DOHH2 (cell line): ENCODE results near the gene KCNIP3.
A peak's percentile ranks its signal among the peaks of the same experiment; 100 is the strongest.

Experiments used
- H3F3A ChIP-seq: fragments of 200-600 bp; sonication (generic), shearing (Covaris generic); 2 replicates; pipeline ENCODE4 v1.6.0; 2016; ENCODE audit warnings: antibody characterized with exemption, mild to moderate bottlenecking; ENCODE audit not compliant: control insufficient read depth, insufficient read depth
- H3K27ac ChIP-seq: fragments of 200-600 bp; sonication (generic); 2 replicates; pipeline ENCODE4 v1.5.1; 2014; ENCODE audit warnings: low read depth, mild to moderate bottlenecking, low read length, moderate library complexity
- H3K27me3 ChIP-seq: fragments of 200-600 bp; sonication (generic); 2 replicates; pipeline ENCODE4 v1.6.1; 2014; ENCODE audit warnings: mild to moderate bottlenecking, low read length, mixed read lengths; ENCODE audit not compliant: control insufficient read depth
- H3K36me3 ChIP-seq: fragments of 200-600 bp; sonication (generic); 2 replicates; pipeline ENCODE4 v1.6.1; 2014; ENCODE audit warnings: mild to moderate bottlenecking, low read length, moderate library complexity, mixed read lengths; ENCODE audit not compliant: control insufficient read depth
- H3K4me1 ChIP-seq: fragments of 200-600 bp; sonication (generic); 2 replicates; pipeline ENCODE4 v1.6.1; 2014; ENCODE audit warnings: mild to moderate bottlenecking, low read length, mixed read lengths; ENCODE audit not compliant: control insufficient read depth
- H3K4me2 ChIP-seq: fragments of 200-600 bp; sonication (generic); 2 replicates; pipeline ENCODE4 v1.6.0; 2014; ENCODE audit warnings: mild to moderate bottlenecking, low read length, moderate library complexity
- H3K4me3 ChIP-seq: fragments of 200-600 bp; sonication (generic); 2 replicates; pipeline ENCODE4 v1.5.1; 2014; ENCODE audit warnings: mild to moderate bottlenecking, low read length, mixed read lengths
- H3K79me2 ChIP-seq: fragments of 200-600 bp; sonication (generic); 2 replicates; pipeline ENCODE4 v1.6.1; 2014; ENCODE audit warnings: mild to moderate bottlenecking, low read length, mixed read lengths; ENCODE audit not compliant: control insufficient read depth
- H3K9me2 ChIP-seq: fragments of 200-600 bp; sonication (generic); replicated peaks from 2 replicates; pipeline ENCODE4 v1.6.1; 2014; ENCODE audit warnings: mild to moderate bottlenecking, low read length, mixed read lengths; ENCODE audit not compliant: control insufficient read depth
- H3K9me3 ChIP-seq: fragments of 200-600 bp; sonication (generic); 2 replicates; pipeline ENCODE4 v1.6.1; 2014; ENCODE audit warnings: antibody characterized with exemption, low read length, mixed read lengths; ENCODE audit not compliant: control insufficient read depth, insufficient read depth
- H4K20me1 ChIP-seq: fragments of 200-600 bp; sonication (generic); 2 replicates; pipeline ENCODE4 v1.6.0; 2014; ENCODE audit warnings: low read depth, mild to moderate bottlenecking, antibody characterized with exemption, low read length, moderate library complexity; ENCODE audit not compliant: control insufficient read depth, insufficient read depth
- EZH2phosphoT487 ChIP-seq: fragments of 200-600 bp; sonication (generic); IDR thresholded peaks from 2 replicates; pipeline ENCODE4 v1.6.1; 2017; ENCODE audit warnings: borderline replicate concordance, mild to moderate bottlenecking, antibody characterized with exemption, low read length, moderate library complexity, mixed read lengths
- TF ChIP-seq, protein P1 (sequence below): fragments of 200-600 bp; sonication (generic); IDR thresholded peaks from one replicate; pipeline ENCODE4 v1.5.1; 2014; ENCODE audit warnings: antibody characterized with exemption, mild to moderate bottlenecking, low read depth, low read length; ENCODE audit not compliant: poor library complexity, severe bottlenecking

The KCNIP3 gene

DNA sequence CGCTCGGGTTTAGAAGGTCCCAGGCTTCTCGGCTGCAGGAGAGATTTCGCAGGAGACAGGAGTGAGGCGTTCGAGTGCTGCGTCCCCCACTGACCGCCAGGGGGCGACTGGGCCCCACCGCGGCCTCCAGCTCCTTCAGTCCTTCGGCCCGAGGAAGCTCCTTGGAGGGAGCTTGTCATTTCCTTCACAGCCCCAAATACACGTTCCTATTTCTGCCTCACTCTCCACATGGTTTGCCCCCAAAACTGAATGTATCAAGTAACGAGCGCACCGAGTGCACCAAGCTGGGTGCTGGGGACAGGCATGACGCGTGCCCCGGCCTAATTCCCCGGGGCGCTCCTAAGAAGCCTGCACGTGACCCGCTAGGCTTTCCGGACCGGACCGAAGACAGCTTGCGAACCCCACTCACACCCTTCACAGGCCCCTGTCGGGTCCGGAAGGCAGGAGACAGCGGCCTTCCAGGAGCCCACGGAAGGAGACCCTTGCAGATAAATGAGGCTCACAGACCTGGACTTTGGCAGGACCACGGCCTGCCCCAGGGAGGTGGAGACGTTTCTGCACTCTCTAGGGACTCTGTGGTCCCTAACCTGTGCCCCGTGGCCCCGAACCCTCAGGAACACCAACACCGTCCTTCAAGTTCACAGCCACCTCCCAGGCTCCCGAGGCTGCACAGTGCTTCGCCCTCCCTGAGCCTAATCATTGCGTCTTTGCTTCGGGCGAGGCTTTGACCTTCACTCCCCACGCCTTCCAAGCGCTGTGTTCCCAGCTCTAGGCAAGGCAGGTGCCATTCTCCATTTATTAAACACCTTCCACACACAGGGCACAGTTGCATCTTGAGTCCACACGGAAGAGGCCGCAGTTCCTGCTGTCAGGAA is 92.3 kb downstream of the KCNIP3 start:
- no peaks in the 10 kb centered on the region for H3K9me2 ChIP-seq
- no peaks in the 10 kb centered on the region for H3K79me2 ChIP-seq
- no peaks in the 10 kb centered on the region for H3K27me3 ChIP-seq
- no peak overlapping the region for H3K27ac ChIP-seq
- H3K4me2 ChIP-seq, result no peak overlapping the region
- no peaks in the 10 kb centered on the region for H3F3A ChIP-seq
- H3K36me3 ChIP-seq, result no peaks in the 10 kb centered on the region
- no peaks in the 10 kb centered on the region for H4K20me1 ChIP-seq
- no peak for TF ChIP-seq EZH2phosphoT487
- TF ChIP-seq, protein P1, sequence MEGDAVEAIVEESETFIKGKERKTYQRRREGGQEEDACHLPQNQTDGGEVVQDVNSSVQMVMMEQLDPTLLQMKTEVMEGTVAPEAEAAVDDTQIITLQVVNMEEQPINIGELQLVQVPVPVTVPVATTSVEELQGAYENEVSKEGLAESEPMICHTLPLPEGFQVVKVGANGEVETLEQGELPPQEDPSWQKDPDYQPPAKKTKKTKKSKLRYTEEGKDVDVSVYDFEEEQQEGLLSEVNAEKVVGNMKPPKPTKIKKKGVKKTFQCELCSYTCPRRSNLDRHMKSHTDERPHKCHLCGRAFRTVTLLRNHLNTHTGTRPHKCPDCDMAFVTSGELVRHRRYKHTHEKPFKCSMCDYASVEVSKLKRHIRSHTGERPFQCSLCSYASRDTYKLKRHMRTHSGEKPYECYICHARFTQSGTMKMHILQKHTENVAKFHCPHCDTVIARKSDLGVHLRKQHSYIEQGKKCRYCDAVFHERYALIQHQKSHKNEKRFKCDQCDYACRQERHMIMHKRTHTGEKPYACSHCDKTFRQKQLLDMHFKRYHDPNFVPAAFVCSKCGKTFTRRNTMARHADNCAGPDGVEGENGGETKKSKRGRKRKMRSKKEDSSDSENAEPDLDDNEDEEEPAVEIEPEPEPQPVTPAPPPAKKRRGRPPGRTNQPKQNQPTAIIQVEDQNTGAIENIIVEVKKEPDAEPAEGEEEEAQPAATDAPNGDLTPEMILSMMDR, result peak; percentile 90
- H3K9me3 ChIP-seq, result no peaks in the 10 kb centered on the region
- H3K4me1 ChIP-seq, result no peaks in the 10 kb centered on the region
- H3K4me3 ChIP-seq, result no peak overlapping the region

GRCh38 chr2:95390272-95390880 is 93.2 kb downstream of the KCNIP3 start:
- H3K27ac ChIP-seq, result no peak overlapping the region

DNA sequence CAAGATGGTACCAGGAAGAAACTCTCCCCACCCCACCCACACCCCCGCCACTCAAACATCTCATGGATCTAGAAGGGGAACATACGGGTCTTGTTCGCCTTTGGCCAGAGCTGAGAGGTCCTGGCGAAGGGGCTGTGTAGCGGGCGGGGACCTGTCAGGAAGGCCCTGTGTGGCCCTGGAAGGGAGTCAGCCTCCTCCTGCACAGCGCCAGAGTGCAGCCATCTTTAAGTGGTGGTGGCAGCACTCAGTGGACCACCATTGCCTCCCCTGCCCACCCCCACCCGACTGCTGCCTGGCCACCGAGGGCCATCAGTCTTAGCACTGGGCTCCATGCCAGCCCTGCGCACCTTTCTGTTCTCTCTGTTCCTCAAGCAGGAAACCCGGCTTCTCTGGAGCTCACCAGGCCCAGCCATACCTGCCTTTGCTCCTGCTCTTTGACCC is 93.8 kb downstream of the KCNIP3 start:
- Histone ChIP-seq H3K4me3 (no peak overlapping the region), H3K9me3 (no peaks in the 10 kb centered on the region), H3K27me3 (no peaks in the 10 kb centered on the region), H4K20me1 (no peaks in the 10 kb centered on the region), H3K27ac (no peak overlapping the region), H3K4me2 (no peak overlapping the region), H3F3A (no peaks in the 10 kb centered on the region), H3K36me3 (no peaks in the 10 kb centered on the region), H3K9me2 (no peaks in the 10 kb centered on the region), H3K79me2 (no peaks in the 10 kb centered on the region), H3K4me1 (no peaks in the 10 kb centered on the region)
- no peak for TF ChIP-seq EZH2phosphoT487
- TF ChIP-seq, protein P1, result no peak

More at GRCh38 chr2:95390272-95390880, 93.2 kb downstream of the KCNIP3 start:
- no peak for TF ChIP-seq EZH2phosphoT487
- TF ChIP-seq, protein P1, result no peak
- Histone ChIP-seq H3K4me2 (no peak overlapping the region), H3K9me3 (no peaks in the 10 kb centered on the region), H3K27me3 (no peaks in the 10 kb centered on the region), H3K4me1 (no peaks in the 10 kb centered on the region), H3F3A (no peaks in the 10 kb centered on the region), H4K20me1 (no peaks in the 10 kb centered on the region), H3K4me3 (no peak overlapping the region), H3K36me3 (no peaks in the 10 kb centered on the region), H3K79me2 (no peaks in the 10 kb centered on the region), H3K9me2 (no peaks in the 10 kb centered on the region)
